HepG2 (cell line): ENCODE measurements around the gene CIBAR2. TPM values are rescaled to one million over a fixed set of nuclear protein-coding genes. Genes with fewer than 3 reads are reported as not detected.
A peak's percentile ranks its signal among the peaks of the same experiment; 100 is the strongest.

Experiments used
- AKAP8 ChIP-seq: sonication (generic); formaldehyde crosslinking; IDR thresholded peaks from 2 replicates; pipeline ENCODE4 v1.5.1; 2020; ENCODE audit warnings: mild to moderate bottlenecking, missing genetic modification reagents
- CCDC6 ChIP-seq: sonication (generic); formaldehyde crosslinking; IDR thresholded peaks from 2 replicates; pipeline ENCODE4 v1.8.1; 2022; ENCODE audit warnings: mild to moderate bottlenecking, missing genetic modification reagents, moderate library complexity
- CSRNP1 ChIP-seq: sonication (generic); formaldehyde crosslinking; IDR thresholded peaks from 2 replicates; pipeline ENCODE4 v1.8.1; 2023; ENCODE audit warnings: mild to moderate bottlenecking, missing genetic modification reagents
- ETV5 ChIP-seq: IDR thresholded peaks from 2 replicates; pipeline ENCODE4 v1.6.1; 2018; ENCODE audit warnings: missing biosample characterization, missing genetic modification reagents, inconsistent platforms, borderline replicate concordance
- HOXA3 ChIP-seq: sonication (generic); formaldehyde crosslinking; IDR thresholded peaks from 2 replicates; pipeline ENCODE4 v1.5.0; 2020; ENCODE audit warnings: missing genetic modification reagents
- ISL2 ChIP-seq: sonication (generic); formaldehyde crosslinking; IDR thresholded peaks from 2 replicates; pipeline ENCODE4 v1.5.0; 2020; ENCODE audit warnings: missing genetic modification reagents
- MIER2 ChIP-seq: IDR thresholded peaks from 2 replicates; pipeline ENCODE4 v1.6.1; 2016; ENCODE audit warnings: missing biosample characterization, missing genetic modification reagents
- MTA3 ChIP-seq: sonication (generic); formaldehyde crosslinking; IDR thresholded peaks from 2 replicates; pipeline ENCODE4 v1.4.0; 2020; ENCODE audit warnings: missing genetic modification reagents
- RARA ChIP-seq: IDR thresholded peaks from 2 replicates; pipeline ENCODE4 v1.6.1; 2016; ENCODE audit warnings: missing genetic modification reagents, missing compliant biosample characterization
- SALL2 ChIP-seq: sonication (generic); formaldehyde crosslinking; IDR thresholded peaks from 2 replicates; pipeline ENCODE4 v1.8.1; 2023; ENCODE audit warnings: mild to moderate bottlenecking, missing genetic modification reagents, inconsistent platforms
- SKI ChIP-seq: fragments of 450-650 bp; IDR thresholded peaks from one replicate; pipeline ENCODE4 v1.6.1; 2018; ENCODE audit warnings: mild to moderate bottlenecking; ENCODE audit not compliant: partially characterized antibody
- SRF ChIP-seq: IDR thresholded peaks from 2 replicates; pipeline ENCODE4 v1.6.1; 2011; ENCODE audit warnings: mild to moderate bottlenecking, low read depth, low read length, moderate library complexity
- TBX3 ChIP-seq: fragments of 450-650 bp; IDR thresholded peaks from 2 replicates; pipeline ENCODE4 v1.6.1; 2017; ENCODE audit warnings: antibody characterized with exemption, mild to moderate bottlenecking, inconsistent platforms, borderline replicate concordance
- TGIF2 ChIP-seq: IDR thresholded peaks from 2 replicates; pipeline ENCODE4 v1.6.1; 2016; ENCODE audit warnings: control low read depth, missing compliant biosample characterization
- XBP1 ChIP-seq: sonication (generic); formaldehyde crosslinking; IDR thresholded peaks from 2 replicates; pipeline ENCODE4 v1.5.0; 2020; ENCODE audit warnings: missing genetic modification reagents
- ZBTB7A ChIP-seq: sonication (generic); formaldehyde crosslinking; IDR thresholded peaks from 2 replicates; pipeline ENCODE4 v1.8.0; 2022; ENCODE audit warnings: mild to moderate bottlenecking, missing genetic modification reagents
- ZNF12 ChIP-seq: sonication (generic); formaldehyde crosslinking; IDR thresholded peaks from 2 replicates; pipeline ENCODE4 v1.5.0; 2020; ENCODE audit warnings: missing genetic modification reagents
- ZNF562 ChIP-seq: sonication (generic); formaldehyde crosslinking; IDR thresholded peaks from 2 replicates; pipeline ENCODE4 v1.8.0; 2022; ENCODE audit warnings: missing genetic modification reagents, borderline replicate concordance
- ZNF709 ChIP-seq: sonication (generic); formaldehyde crosslinking; IDR thresholded peaks from 2 replicates; pipeline ENCODE4 v1.5.0; 2020; ENCODE audit warnings: mild to moderate bottlenecking, missing genetic modification reagents
- ZNF768 ChIP-seq: sonication (generic); formaldehyde crosslinking; IDR thresholded peaks from 2 replicates; pipeline ENCODE4 v1.4.0; 2020; ENCODE audit warnings: missing genetic modification reagents
- ZSCAN25 ChIP-seq: sonication (generic); formaldehyde crosslinking; IDR thresholded peaks from 2 replicates; pipeline ENCODE4 v1.8.0; 2022; ENCODE audit warnings: mild to moderate bottlenecking, missing genetic modification reagents
- polyA plus RNA-seq, 8 experiments: library from polyadenylated mRNA; depleted of rRNA in 3 of 8; stranded (reverse) in 7 of 8; unstranded in 1 of 8; fragments of >200 nt; fragmentation: Illumina TruSeq in 4 of 8; extraction: Trizol in 4 of 8; gene quantifications; 2 replicates each; pipeline versions ENCODE4 v1.2.1 to v1.2.3, GENCODE V29; 2011 to 2016; ENCODE audit warnings: low read depth in 4 of 8, missing spikeins in 1 of 8, mixed read lengths in 1 of 8; ENCODE audit not compliant: insufficient read depth in 1 of 8
- total RNA-seq, 5 experiments: library from RNA; depleted of rRNA; stranded (reverse); fragments of >200 nt; fragmentation: Illumina TruSeq; extraction: Trizol; gene quantifications; 2 replicates each; pipeline ENCODE4 v1.2.3, GENCODE V29; 2016; ENCODE audit warnings: low read depth in 1 of 5
- TF ChIP-seq, protein P1 (sequence below): sonication (generic); formaldehyde crosslinking; IDR thresholded peaks from 2 replicates; pipeline ENCODE4 v1.4.0; 2020; ENCODE audit warnings: missing genetic modification reagents
- TF ChIP-seq, protein P2 (sequence below): sonication (generic); formaldehyde crosslinking; IDR thresholded peaks from 2 replicates; pipeline ENCODE4 v1.9.0; 2021; ENCODE audit warnings: missing genetic modification reagents, mild to moderate bottlenecking, borderline replicate concordance
- TF ChIP-seq, protein P3 (sequence below): IDR thresholded peaks from 2 replicates; pipeline ENCODE4 v1.6.1; 2016

The CIBAR2 gene
- total and polyA plus RNA-seq, 2 of the 13 experiments (the other 11 are each of a cell fraction or from before 2014, with no cell fraction given): not detected

GRCh38 chr16:85159179-85159980 is 47.1 kb upstream of the CIBAR2 start (continued):
- TF ChIP-seq SRF (peak; percentile 14; the same call in 1 of the 2 replicates), ZBTB7A (CRISPR knock-in tag) (peak; percentile 88; the same call in 1 of the 2 replicates), ZNF562 (CRISPR knock-in tag) (no peak), ZSCAN25 (CRISPR knock-in tag) (no peak), CSRNP1 (CRISPR knock-in tag) (no peak; the same call in 1 of the 2 replicates), MTA3 (CRISPR knock-in tag) (no peak), TGIF2 (CRISPR knock-in tag) (peak; percentile 87), MIER2 (no peak), HOXA3 (CRISPR knock-in tag) (peak; percentile 88), ISL2 (CRISPR knock-in tag) (0 out of 2 replicates have a peak, but pooled peaks have one; percentile 38), RARA (CRISPR knock-in tag) (peak; percentile 57), TBX3 (0 out of 2 replicates have a peak, but pooled peaks have one; percentile 31), ZNF12 (no peak), ETV5 (CRISPR knock-in tag) (no peak; the same call in 1 of the 2 replicates), ZNF768 (CRISPR knock-in tag) (peak; percentile 94), SALL2 (CRISPR knock-in tag) (peak; percentile 14; the same call in 1 of the 2 replicates), AKAP8 (CRISPR knock-in tag) (no peak), CCDC6 (CRISPR knock-in tag) (peak; percentile 76), ZNF709 (CRISPR knock-in tag) (no peak; the same call in 1 of the 2 replicates), XBP1 (CRISPR knock-in tag) (peak; percentile 82; the same call in 1 of the 2 replicates), SKI (no peak)
- TF ChIP-seq, protein P1, sequence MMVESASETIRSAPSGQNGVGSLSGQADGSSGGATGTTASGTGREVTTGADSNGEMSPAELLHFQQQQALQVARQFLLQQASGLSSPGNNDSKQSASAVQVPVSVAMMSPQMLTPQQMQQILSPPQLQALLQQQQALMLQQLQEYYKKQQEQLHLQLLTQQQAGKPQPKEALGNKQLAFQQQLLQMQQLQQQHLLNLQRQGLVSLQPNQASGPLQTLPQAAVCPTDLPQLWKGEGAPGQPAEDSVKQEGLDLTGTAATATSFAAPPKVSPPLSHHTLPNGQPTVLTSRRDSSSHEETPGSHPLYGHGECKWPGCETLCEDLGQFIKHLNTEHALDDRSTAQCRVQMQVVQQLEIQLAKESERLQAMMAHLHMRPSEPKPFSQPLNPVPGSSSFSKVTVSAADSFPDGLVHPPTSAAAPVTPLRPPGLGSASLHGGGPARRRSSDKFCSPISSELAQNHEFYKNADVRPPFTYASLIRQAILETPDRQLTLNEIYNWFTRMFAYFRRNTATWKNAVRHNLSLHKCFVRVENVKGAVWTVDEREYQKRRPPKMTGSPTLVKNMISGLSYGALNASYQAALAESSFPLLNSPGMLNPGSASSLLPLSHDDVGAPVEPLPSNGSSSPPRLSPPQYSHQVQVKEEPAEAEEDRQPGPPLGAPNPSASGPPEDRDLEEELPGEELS (CRISPR knock-in tag): peak; percentile 48; the same call in 1 of the 2 replicates
- TF ChIP-seq, protein P2, sequence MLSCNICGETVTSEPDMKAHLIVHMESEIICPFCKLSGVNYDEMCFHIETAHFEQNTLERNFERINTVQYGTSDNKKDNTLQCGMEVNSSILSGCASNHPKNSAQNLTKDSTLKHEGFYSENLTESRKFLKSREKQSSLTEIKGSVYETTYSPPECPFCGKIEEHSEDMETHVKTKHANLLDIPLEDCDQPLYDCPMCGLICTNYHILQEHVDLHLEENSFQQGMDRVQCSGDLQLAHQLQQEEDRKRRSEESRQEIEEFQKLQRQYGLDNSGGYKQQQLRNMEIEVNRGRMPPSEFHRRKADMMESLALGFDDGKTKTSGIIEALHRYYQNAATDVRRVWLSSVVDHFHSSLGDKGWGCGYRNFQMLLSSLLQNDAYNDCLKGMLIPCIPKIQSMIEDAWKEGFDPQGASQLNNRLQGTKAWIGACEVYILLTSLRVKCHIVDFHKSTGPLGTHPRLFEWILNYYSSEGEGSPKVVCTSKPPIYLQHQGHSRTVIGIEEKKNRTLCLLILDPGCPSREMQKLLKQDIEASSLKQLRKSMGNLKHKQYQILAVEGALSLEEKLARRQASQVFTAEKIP (CRISPR knock-in tag): no peak
- TF ChIP-seq, protein P3, sequence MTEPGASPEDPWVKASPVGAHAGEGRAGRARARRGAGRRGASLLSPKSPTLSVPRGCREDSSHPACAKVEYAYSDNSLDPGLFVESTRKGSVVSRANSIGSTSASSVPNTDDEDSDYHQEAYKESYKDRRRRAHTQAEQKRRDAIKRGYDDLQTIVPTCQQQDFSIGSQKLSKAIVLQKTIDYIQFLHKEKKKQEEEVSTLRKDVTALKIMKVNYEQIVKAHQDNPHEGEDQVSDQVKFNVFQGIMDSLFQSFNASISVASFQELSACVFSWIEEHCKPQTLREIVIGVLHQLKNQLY (CRISPR knock-in tag): peak; percentile 68; the same call in 1 of the 2 replicates
